K562 (cell line): ENCODE results near the gene RDH14. TPM values are rescaled to one million over a fixed set of nuclear protein-coding genes. Genes with fewer than 3 reads are reported as not detected.

ENCODE experiments used
- IRF1 ChIP-seq: sonication (generic); formaldehyde crosslinking; IDR thresholded peaks from 2 replicates; pipeline ENCODE4 v1.8.0; 2022; ENCODE audit warnings: missing genetic modification reagents, mild to moderate bottlenecking, borderline replicate concordance
- KHSRP ChIP-seq: fragments of 450-650 bp; IDR thresholded peaks from 2 replicates; pipeline ENCODE4 v1.6.1; 2017
- L3MBTL2 ChIP-seq: fragments of 450-650 bp; IDR thresholded peaks from 2 replicates; pipeline ENCODE4 v1.6.1; 2016; ENCODE audit warnings: mild to moderate bottlenecking, moderate library complexity
- MLX ChIP-seq, 2 experiments: fragments of 450-650 bp in 1 of 2; sonication (generic) in 1 of 2; formaldehyde crosslinking; conservative IDR thresholded peaks; 2 replicates each; pipeline versions ENCODE4 v1.4.0 to v1.8.1; 2020 to 2022; ENCODE audit warnings: mild to moderate bottlenecking in 1 of 2, missing genetic modification reagents in 1 of 2
- MYNN ChIP-seq, 2 experiments: sonication (generic); formaldehyde crosslinking in 1 of 2; IDR thresholded peaks; 2 replicates each; pipeline versions ENCODE4 v1.5.0 to v1.6.1; 2016 to 2020; ENCODE audit warnings: antibody characterized with exemption in 1 of 2, missing genetic modification reagents in 1 of 2
- RBM39 ChIP-seq: fragments of 200-400 bp; formaldehyde crosslinking; optimal IDR thresholded peaks from 2 replicates; pipeline ENCODE3; 2018; ENCODE audit warnings: low read depth, low read length
- SMAD4 ChIP-seq: fragments of 250-450 bp; sonication (Bioruptor Pico); conservative IDR thresholded peaks from 2 replicates; pipeline ENCODE4 v1.8.0; 2021; ENCODE audit warnings: inconsistent platforms, mild to moderate bottlenecking, moderate library complexity
- SMARCE1 ChIP-seq: fragments of 450-650 bp; IDR thresholded peaks from 2 replicates; pipeline ENCODE4 v1.7.1; 2016; ENCODE audit warnings: mild to moderate bottlenecking
- TGIF2 ChIP-seq: sonication (generic); formaldehyde crosslinking; IDR thresholded peaks from 2 replicates; pipeline ENCODE4 v1.8.1; 2022; ENCODE audit warnings: mild to moderate bottlenecking, missing genetic modification reagents, moderate library complexity
- ZBTB43 ChIP-seq: sonication (generic); formaldehyde crosslinking; IDR thresholded peaks from 2 replicates; pipeline ENCODE4 v1.8.0; 2023; ENCODE audit warnings: mild to moderate bottlenecking, missing genetic modification reagents
- ZBTB7A ChIP-seq: IDR thresholded peaks from 2 replicates; pipeline ENCODE4 v1.6.1; 2011; ENCODE audit warnings: low read depth, mild to moderate bottlenecking, low read length, moderate library complexity, borderline replicate concordance; ENCODE audit not compliant: control insufficient read depth
- ZNF232 ChIP-seq: sonication (generic); formaldehyde crosslinking; IDR thresholded peaks from 2 replicates; pipeline ENCODE4 v1.8.0; 2022; ENCODE audit warnings: mild to moderate bottlenecking, missing genetic modification reagents
- polyA plus RNA-seq, 8 experiments: library from polyadenylated mRNA; depleted of rRNA in 4 of 8; stranded (reverse) in 5 of 8; unstranded in 3 of 8; fragments of >200 nt; fragmentation: Nextera tagmentation in 2 of 8; fragmentation: Illumina TruSeq in 1 of 8; extraction: Ambion mirVana in 2 of 8; extraction: Trizol in 1 of 8; gene quantifications; 2 replicates each; pipeline versions ENCODE4 v1.2.1 to v1.2.3, GENCODE V29; 2011 to 2014; ENCODE audit warnings: inconsistent platforms in 1 of 8, missing spikeins in 1 of 8
- total RNA-seq, 7 experiments: library from RNA; depleted of rRNA in 6 of 7; stranded (reverse); fragments of >200 nt in 6 of 7; fragmentation: Illumina TruSeq in 2 of 7; extraction: Trizol in 2 of 7; gene quantifications; 2 replicates each; pipeline versions ENCODE4 v1.2.1 to v1.2.3, GENCODE V29; 2011 to 2021; ENCODE audit warnings: low replicate concordance in 1 of 7
- TF ChIP-seq, protein P1 (sequence below): sonication (generic); formaldehyde crosslinking; IDR thresholded peaks from 2 replicates; pipeline ENCODE4 v1.8.0; 2023; ENCODE audit warnings: mild to moderate bottlenecking, missing genetic modification reagents
- TF ChIP-seq, protein P2 (sequence below): fragments of 450-650 bp; IDR thresholded peaks from 2 replicates; pipeline ENCODE4 v1.6.1; 2016; ENCODE audit warnings: missing biosample characterization, missing genetic modification characterization
- TF ChIP-seq, protein P3 (sequence below): fragments of 450-650 bp; IDR thresholded peaks from 2 replicates; pipeline ENCODE4 v1.6.1; 2016; ENCODE audit warnings: borderline replicate concordance

RDH14 gene
- total and polyA plus RNA-seq, 9 of the 15 experiments (the other 6 are each of a cell fraction or from before 2014, with no cell fraction given), result 6.7 to 26.2 (median 20.9) TPM

GRCh38 chr2:18560031-18560796 is at the start of gene RDH14 (continued):
- TF ChIP-seq, protein P1, sequence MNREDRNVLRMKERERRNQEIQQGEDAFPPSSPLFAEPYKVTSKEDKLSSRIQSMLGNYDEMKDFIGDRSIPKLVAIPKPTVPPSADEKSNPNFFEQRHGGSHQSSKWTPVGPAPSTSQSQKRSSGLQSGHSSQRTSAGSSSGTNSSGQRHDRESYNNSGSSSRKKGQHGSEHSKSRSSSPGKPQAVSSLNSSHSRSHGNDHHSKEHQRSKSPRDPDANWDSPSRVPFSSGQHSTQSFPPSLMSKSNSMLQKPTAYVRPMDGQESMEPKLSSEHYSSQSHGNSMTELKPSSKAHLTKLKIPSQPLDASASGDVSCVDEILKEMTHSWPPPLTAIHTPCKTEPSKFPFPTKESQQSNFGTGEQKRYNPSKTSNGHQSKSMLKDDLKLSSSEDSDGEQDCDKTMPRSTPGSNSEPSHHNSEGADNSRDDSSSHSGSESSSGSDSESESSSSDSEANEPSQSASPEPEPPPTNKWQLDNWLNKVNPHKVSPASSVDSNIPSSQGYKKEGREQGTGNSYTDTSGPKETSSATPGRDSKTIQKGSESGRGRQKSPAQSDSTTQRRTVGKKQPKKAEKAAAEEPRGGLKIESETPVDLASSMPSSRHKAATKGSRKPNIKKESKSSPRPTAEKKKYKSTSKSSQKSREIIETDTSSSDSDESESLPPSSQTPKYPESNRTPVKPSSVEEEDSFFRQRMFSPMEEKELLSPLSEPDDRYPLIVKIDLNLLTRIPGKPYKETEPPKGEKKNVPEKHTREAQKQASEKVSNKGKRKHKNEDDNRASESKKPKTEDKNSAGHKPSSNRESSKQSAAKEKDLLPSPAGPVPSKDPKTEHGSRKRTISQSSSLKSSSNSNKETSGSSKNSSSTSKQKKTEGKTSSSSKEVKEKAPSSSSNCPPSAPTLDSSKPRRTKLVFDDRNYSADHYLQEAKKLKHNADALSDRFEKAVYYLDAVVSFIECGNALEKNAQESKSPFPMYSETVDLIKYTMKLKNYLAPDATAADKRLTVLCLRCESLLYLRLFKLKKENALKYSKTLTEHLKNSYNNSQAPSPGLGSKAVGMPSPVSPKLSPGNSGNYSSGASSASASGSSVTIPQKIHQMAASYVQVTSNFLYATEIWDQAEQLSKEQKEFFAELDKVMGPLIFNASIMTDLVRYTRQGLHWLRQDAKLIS (CRISPR knock-in tag), result peak; percentile 44; the same call in 1 of the 2 replicates
- TF ChIP-seq ZBTB7A, result peak; percentile 86
- TF ChIP-seq, protein P2, sequence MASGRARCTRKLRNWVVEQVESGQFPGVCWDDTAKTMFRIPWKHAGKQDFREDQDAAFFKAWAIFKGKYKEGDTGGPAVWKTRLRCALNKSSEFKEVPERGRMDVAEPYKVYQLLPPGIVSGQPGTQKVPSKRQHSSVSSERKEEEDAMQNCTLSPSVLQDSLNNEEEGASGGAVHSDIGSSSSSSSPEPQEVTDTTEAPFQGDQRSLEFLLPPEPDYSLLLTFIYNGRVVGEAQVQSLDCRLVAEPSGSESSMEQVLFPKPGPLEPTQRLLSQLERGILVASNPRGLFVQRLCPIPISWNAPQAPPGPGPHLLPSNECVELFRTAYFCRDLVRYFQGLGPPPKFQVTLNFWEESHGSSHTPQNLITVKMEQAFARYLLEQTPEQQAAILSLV (tag), result no peak
- no peak for TF ChIP-seq RBM39
- TF ChIP-seq, protein P3, sequence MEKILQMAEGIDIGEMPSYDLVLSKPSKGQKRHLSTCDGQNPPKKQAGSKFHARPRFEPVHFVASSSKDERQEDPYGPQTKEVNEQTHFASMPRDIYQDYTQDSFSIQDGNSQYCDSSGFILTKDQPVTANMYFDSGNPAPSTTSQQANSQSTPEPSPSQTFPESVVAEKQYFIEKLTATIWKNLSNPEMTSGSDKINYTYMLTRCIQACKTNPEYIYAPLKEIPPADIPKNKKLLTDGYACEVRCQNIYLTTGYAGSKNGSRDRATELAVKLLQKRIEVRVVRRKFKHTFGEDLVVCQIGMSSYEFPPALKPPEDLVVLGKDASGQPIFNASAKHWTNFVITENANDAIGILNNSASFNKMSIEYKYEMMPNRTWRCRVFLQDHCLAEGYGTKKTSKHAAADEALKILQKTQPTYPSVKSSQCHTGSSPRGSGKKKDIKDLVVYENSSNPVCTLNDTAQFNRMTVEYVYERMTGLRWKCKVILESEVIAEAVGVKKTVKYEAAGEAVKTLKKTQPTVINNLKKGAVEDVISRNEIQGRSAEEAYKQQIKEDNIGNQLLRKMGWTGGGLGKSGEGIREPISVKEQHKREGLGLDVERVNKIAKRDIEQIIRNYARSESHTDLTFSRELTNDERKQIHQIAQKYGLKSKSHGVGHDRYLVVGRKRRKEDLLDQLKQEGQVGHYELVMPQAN, result no peak
- no peak for TF ChIP-seq MYNN (IDR thresholded peaks at IDR 0.05)
- no peak for TF ChIP-seq MYNN (CRISPR knock-in tag; IDR thresholded peaks at IDR 0.05)
- no peak for TF ChIP-seq SMARCE1
- TF ChIP-seq ZNF232 (CRISPR knock-in tag), result 0 out of 2 replicates have a peak, but pooled peaks have one; percentile 63
- TF ChIP-seq L3MBTL2, result peak; percentile 69
- TF ChIP-seq ZBTB43 (CRISPR knock-in tag), result 0 out of 2 replicates have a peak, but pooled peaks have one; percentile 25
- TF ChIP-seq MLX (CRISPR knock-in tag; conservative IDR thresholded peaks at IDR 0.05), result no peak
- peak; percentile 58 for TF ChIP-seq SMAD4
- 0 out of 2 replicates have a peak, but pooled peaks have one; percentile 31 for TF ChIP-seq TGIF2
- TF ChIP-seq IRF1 (CRISPR knock-in tag), result no peak
- TF ChIP-seq KHSRP, result no peak
